ENCODE data around the gene PPP2R1B. TPM values are rescaled to one million over a fixed set of nuclear protein-coding genes. Genes with fewer than 3 reads are reported as not detected.

Gene PPP2R1B
- total RNA-seq (2022; extraction: Qiagen RNA extraction; ENCODE audit: low read depth): 14.9 to 18.9 TPM (median 17.0 TPM) in 5 replicates

DNA sequence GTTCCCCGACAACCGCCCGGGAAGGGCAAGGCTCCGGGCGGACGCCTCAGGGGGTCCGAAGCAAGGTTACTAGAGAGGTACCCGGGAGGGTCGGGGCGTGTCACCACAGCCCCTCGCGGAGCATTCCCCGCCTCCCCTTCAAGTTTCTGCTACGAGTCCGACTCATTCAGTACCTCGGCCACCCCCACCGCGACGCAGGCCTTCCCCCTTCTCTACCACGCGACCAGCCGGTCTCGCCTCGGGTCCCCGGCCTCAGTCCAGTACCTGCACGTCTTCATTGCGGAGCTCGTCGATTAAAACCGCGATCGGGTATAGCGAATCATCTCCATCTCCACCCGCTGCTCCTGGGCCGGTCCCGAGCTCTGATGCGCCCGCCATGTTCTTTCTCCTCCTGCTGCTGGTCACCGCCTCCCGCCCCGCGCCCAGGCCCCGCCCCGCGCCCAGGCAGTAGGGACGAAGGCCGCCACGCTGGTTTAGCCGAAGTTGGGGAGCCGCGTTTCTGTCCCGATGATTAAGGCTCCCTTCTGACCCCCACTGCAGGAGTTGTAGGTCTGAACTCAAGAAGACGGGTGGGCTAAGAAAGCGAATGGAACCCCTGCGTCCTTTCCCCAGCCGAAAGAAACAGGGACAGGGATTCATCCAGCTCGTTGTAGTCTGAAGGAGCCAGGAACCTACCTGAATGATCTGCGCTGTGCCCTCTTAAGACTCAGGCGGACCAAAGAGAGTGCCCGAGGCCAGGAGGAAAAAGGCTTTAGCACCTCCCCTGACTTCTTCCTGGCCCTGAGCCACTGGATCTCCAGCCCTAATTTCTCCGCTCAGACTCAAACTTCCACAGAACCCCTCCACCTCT is at the start of gene PPP2R1B:
TSS of gene PPP2R1B (minus strand) at position 406 of the 850 bp plus-strand sequence. CDS start at position 378, 28 bp downstream.

Other genes starting within 250 kb of the PPP2R1B start
- 3.6 to 4.9 TPM (median 4.2 TPM) in 5 replicates for gene LAYN, start 225.7 kb downstream of the PPP2R1B start, total RNA-seq (2022; extraction: Qiagen RNA extraction; ENCODE audit: low read depth)
- gene SIK2, start 163.9 kb downstream of the PPP2R1B start, total RNA-seq (2022; extraction: Qiagen RNA extraction; ENCODE audit: low read depth): 5.2 to 6.7 TPM (median 5.8 TPM) in 5 replicates
- 16.4 to 21.3 TPM (median 20.4 TPM) in 5 replicates for gene ALG9, start 105.2 kb upstream of the PPP2R1B start, total RNA-seq (2022; extraction: Qiagen RNA extraction; ENCODE audit: low read depth)
- gene FDXACB1, start 112.8 kb upstream of the PPP2R1B start, total RNA-seq (2022; extraction: Qiagen RNA extraction; ENCODE audit: low read depth): 1.6 to 2.3 TPM (median 1.7 TPM) in 5 replicates
- gene CFAP68, start 113.2 kb upstream of the PPP2R1B start, total RNA-seq (2022; extraction: Qiagen RNA extraction; ENCODE audit: low read depth): 30.5 to 36.4 TPM (median 33.4 TPM) in 5 replicates
- 10.4 to 25.3 TPM (median 14.6 TPM) in 5 replicates for gene CRYAB, start 145.4 kb upstream of the PPP2R1B start, total RNA-seq (2022; extraction: Qiagen RNA extraction; ENCODE audit: low read depth)
- gene HSPB2, start 146.3 kb upstream of the PPP2R1B start, total RNA-seq (2022; extraction: Qiagen RNA extraction; ENCODE audit: low read depth): 0.13 to 0.29 TPM in 2 of 5 replicates, not detected in the others
- not detected in 5 replicates for gene C11orf52, start 152.5 kb upstream of the PPP2R1B start, total RNA-seq (2022; extraction: Qiagen RNA extraction; ENCODE audit: low read depth)
- 8.1 to 10.9 TPM (median 10.0 TPM) in 5 replicates for gene DIXDC1, start 171.0 kb upstream of the PPP2R1B start, total RNA-seq (2022; extraction: Qiagen RNA extraction; ENCODE audit: low read depth)